OCI-LY3 (cell line): Measurements from ENCODE around the gene SH2D1B.

Experiments used
- EZH2phosphoT487 ChIP-seq: fragments of 200-600 bp; shearing (Covaris generic); IDR thresholded peaks from 2 replicates; pipeline ENCODE4 v1.6.1; 2018; ENCODE audit warnings: antibody characterized with exemption, mixed run types, low read depth
- TF ChIP-seq, protein P1 (sequence below): fragments of 200-600, 300-600 bp; sonication (generic); IDR thresholded peaks from 2 replicates; pipeline ENCODE4 v1.5.1; 2014; ENCODE audit warnings: antibody characterized with exemption, low read length, low read depth

DNA sequence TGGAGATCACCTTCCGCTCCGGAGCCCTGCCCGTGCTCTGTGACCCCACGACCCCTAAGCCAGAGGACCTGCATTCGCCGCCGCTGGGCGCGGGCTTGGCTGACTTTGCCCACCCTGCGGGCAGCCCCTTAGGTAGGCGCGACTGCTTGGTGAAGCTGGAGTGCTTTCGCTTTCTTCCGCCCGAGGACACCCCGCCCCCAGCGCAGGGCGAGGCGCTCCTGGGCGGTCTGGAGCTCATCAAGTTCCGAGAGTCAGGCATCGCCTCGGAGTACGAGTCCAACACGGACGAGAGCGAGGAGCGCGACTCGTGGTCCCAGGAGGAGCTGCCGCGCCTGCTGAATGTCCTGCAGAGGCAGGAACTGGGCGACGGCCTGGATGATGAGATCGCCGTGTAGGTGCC lies 44.9 kb downstream of the SH2D1B start:
- no peak for TF ChIP-seq EZH2phosphoT487
- TF ChIP-seq, protein P1, sequence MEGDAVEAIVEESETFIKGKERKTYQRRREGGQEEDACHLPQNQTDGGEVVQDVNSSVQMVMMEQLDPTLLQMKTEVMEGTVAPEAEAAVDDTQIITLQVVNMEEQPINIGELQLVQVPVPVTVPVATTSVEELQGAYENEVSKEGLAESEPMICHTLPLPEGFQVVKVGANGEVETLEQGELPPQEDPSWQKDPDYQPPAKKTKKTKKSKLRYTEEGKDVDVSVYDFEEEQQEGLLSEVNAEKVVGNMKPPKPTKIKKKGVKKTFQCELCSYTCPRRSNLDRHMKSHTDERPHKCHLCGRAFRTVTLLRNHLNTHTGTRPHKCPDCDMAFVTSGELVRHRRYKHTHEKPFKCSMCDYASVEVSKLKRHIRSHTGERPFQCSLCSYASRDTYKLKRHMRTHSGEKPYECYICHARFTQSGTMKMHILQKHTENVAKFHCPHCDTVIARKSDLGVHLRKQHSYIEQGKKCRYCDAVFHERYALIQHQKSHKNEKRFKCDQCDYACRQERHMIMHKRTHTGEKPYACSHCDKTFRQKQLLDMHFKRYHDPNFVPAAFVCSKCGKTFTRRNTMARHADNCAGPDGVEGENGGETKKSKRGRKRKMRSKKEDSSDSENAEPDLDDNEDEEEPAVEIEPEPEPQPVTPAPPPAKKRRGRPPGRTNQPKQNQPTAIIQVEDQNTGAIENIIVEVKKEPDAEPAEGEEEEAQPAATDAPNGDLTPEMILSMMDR = no peak
